Fibroblast of lung (primary cell): Measurements from ENCODE around the gene BMP8A. TPM values are rescaled to one million over a fixed set of nuclear protein-coding genes. Genes with fewer than 3 reads are reported as not detected.

Source experiments
- DNase-seq, 2 donors: peaks; one replicate each; pipeline versions ENCODE4 v3.0.0 to v3.0.0-alpha.2; 2010; ENCODE audit warnings: low read depth in 2 of 2
- H2AFZ ChIP-seq: 2 replicates; pipeline ENCODE4 v1.5.1; 2012; ENCODE audit warnings: low read length, control low read depth, inconsistent platforms
- H3K27ac ChIP-seq: 2 replicates; pipeline ENCODE4 v1.5.1; 2011; ENCODE audit warnings: low read length, control low read depth; ENCODE audit not compliant: insufficient read depth
- H3K27me3 ChIP-seq: 2 replicates; pipeline ENCODE4 v1.5.1; 2011; ENCODE audit warnings: mild to moderate bottlenecking, low read length; ENCODE audit not compliant: control insufficient read depth, insufficient read depth
- H3K36me3 ChIP-seq: 2 replicates; pipeline ENCODE4 v1.5.1; 2011; ENCODE audit warnings: low read length; ENCODE audit not compliant: control insufficient read depth, insufficient read depth
- H3K4me1 ChIP-seq: 2 replicates; pipeline ENCODE4 v1.5.1; 2011; ENCODE audit warnings: low read length; ENCODE audit not compliant: control insufficient read depth, insufficient read depth; ENCODE audit errors: extremely low read depth
- H3K4me2 ChIP-seq: 2 replicates; pipeline ENCODE4 v1.5.1; 2011; ENCODE audit warnings: low read length, control low read depth; ENCODE audit not compliant: insufficient read depth; ENCODE audit errors: extremely low read depth
- H3K4me3 ChIP-seq, 4 experiments: fragments of 200-600 bp in 1 of 4; sonication (generic) in 1 of 4; replicated peaks in 1 of 4; 2 replicates each; pipeline ENCODE4 v1.5.1; 2011 to 2016; ENCODE audit warnings: low read length in 4 of 4, low read depth in 3 of 4, mild to moderate bottlenecking in 3 of 4, control low read depth in 2 of 4, inconsistent platforms in 1 of 4, mixed read lengths in 1 of 4; ENCODE audit not compliant: insufficient read depth in 1 of 4; ENCODE audit errors: control extremely low read depth in 1 of 4
- H3K79me2 ChIP-seq: 2 replicates; pipeline ENCODE4 v1.5.1; 2012; ENCODE audit warnings: mild to moderate bottlenecking, low read length, inconsistent platforms; ENCODE audit not compliant: control insufficient read depth, insufficient read depth
- H3K9ac ChIP-seq: 2 replicates; pipeline ENCODE4 v1.5.1; 2011; ENCODE audit warnings: mild to moderate bottlenecking, low read length, control low read depth; ENCODE audit not compliant: insufficient read depth
- H3K9me3 ChIP-seq: 2 replicates; pipeline ENCODE4 v1.5.1; 2012; ENCODE audit warnings: low read depth, low read length; ENCODE audit not compliant: control insufficient read depth, insufficient read depth
- H4K20me1 ChIP-seq: 2 replicates; pipeline ENCODE4 v1.5.1; 2011; ENCODE audit warnings: low read length; ENCODE audit not compliant: control insufficient read depth, insufficient read depth; ENCODE audit errors: extremely low read depth
- EZH2 ChIP-seq: IDR thresholded peaks from 2 replicates; pipeline ENCODE4 v1.5.1; 2012; ENCODE audit warnings: low read length, control low read depth, mild to moderate bottlenecking; ENCODE audit errors: missing control alignments
- polyA plus RNA-seq, 2 donors: library from polyadenylated mRNA; depleted of rRNA in 1 of 2; stranded (reverse) in 1 of 2; unstranded in 1 of 2; fragments of >200 nt; gene quantifications; 2 replicates each; pipeline ENCODE4 v1.2.1, GENCODE V29; 2011 to 2012; ENCODE audit warnings: missing spikeins in 1 of 2
- total RNA-seq: library from RNA; depleted of rRNA; stranded (reverse); fragments of >200 nt; gene quantifications from 2 replicates; pipeline ENCODE4 v1.2.1, GENCODE V29; 2014
- TF ChIP-seq, protein P1 (sequence below), 2 donors: IDR thresholded peaks in 1 of 2; conservative IDR thresholded peaks in 1 of 2; 1 replicate in 1 of 2; 2 replicates in 1 of 2; pipeline ENCODE4 v1.5.1; 2011 to 2012; ENCODE audit warnings: low read length in 2 of 2, control low read depth in 1 of 2, inconsistent platforms in 1 of 2, low read depth in 1 of 2, mild to moderate bottlenecking in 1 of 2

Gene BMP8A
- total and polyA plus RNA-seq, 2 donors (not counting 1 experiment from before 2014, with no cell fraction given): 0.33 to 0.41 TPM

DNA sequence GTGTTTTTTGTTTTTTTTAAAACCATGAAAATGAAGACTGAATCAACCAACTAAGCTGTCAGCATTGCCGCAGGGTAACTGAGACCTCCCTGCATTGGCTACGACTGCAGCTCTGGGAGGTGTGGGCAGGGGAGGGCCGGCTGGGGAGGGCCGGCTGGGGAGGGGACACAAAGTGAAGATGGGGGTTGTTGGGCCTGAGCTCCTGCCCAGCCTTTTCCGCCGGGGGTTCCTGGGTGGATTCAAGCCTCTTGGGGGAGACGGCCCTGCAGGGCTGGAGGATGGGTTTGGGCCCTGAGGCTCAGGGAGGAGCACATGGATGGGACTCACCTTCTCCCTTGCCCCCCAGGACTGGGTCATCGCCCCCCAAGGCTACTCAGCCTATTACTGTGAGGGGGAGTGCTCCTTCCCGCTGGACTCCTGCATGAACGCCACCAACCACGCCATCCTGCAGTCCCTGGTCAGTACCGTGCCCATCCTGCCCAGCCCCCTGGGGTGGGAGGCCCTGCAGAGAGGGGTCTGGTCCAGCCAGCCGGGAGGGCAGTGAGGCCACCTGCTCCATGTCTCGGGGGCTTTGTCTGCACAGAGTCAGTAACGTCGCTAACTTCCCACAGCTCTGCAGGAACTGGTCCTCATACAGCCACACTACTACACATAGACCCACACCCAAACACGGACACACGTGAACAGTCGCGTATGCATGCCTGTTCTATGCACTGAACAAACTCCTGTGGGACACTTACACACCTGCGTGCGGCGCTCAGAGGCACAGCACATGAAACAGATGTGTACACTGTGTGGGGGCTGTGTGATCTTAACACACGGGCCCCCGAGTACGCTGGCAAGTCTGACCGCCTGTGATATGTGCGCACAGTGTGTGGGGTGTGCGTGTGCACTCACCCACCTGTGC lies 31.5 kb downstream of the BMP8A start:
- no peaks in the 10 kb centered on the region for H3K36me3 ChIP-seq
- H3K9ac ChIP-seq: no peak overlapping the region
- H4K20me1 ChIP-seq: no peaks in the 10 kb centered on the region
- H3K79me2 ChIP-seq: no peaks in the 10 kb centered on the region
- H3K27me3 ChIP-seq: no peaks in the 10 kb centered on the region
- no peaks in the 10 kb centered on the region for H3K9me3 ChIP-seq
- H3K4me1 ChIP-seq: no peaks in the 10 kb centered on the region
- H3K27ac ChIP-seq: no peak overlapping the region
- H3K4me2 ChIP-seq: no peak overlapping the region
- no peak for DNase-seq
- no peak overlapping the region for H3K4me3 ChIP-seq
- TF ChIP-seq EZH2: no peak
- TF ChIP-seq, protein P1, sequence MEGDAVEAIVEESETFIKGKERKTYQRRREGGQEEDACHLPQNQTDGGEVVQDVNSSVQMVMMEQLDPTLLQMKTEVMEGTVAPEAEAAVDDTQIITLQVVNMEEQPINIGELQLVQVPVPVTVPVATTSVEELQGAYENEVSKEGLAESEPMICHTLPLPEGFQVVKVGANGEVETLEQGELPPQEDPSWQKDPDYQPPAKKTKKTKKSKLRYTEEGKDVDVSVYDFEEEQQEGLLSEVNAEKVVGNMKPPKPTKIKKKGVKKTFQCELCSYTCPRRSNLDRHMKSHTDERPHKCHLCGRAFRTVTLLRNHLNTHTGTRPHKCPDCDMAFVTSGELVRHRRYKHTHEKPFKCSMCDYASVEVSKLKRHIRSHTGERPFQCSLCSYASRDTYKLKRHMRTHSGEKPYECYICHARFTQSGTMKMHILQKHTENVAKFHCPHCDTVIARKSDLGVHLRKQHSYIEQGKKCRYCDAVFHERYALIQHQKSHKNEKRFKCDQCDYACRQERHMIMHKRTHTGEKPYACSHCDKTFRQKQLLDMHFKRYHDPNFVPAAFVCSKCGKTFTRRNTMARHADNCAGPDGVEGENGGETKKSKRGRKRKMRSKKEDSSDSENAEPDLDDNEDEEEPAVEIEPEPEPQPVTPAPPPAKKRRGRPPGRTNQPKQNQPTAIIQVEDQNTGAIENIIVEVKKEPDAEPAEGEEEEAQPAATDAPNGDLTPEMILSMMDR (conservative IDR thresholded peaks at IDR 0.05 in 1 of 2, IDR thresholded peaks at IDR 0.05 in 1 of 2; ENCODE audit: low read depth in 1 of 2, low read length in 2 of 2): no peak
- no peak overlapping the region for H2AFZ ChIP-seq

DNA sequence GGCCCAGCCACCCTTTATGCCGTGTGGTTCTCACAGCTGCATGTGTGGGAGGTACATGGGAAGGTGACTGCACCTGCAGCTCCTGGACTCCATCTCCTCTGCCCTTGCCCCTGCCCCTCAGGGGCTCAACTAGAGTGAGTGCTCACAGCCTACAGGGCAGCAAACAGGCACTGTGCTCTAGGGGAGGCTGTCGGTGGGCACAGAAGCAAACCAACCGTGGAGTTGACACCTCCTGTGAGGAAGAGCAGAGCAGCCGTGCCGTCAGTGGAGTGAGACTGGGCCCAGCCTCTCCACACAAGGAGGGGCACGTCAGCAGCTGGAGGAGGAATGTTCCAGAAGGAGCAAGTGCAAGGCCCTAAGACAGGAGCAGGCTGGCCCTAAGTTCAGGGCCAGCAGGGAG lies 32.7 kb downstream of the BMP8A start:
- Histone ChIP-seq H4K20me1 (no peaks in the 10 kb centered on the region), H3K36me3 (no peaks in the 10 kb centered on the region), H3K27ac (no peak overlapping the region), H3K79me2 (no peaks in the 10 kb centered on the region), H3K4me2 (no peak overlapping the region), H2AFZ (no peak overlapping the region), H3K9ac (no peak overlapping the region), H3K4me3 (no peak overlapping the region), H3K9me3 (no peaks in the 10 kb centered on the region), H3K27me3 (no peaks in the 10 kb centered on the region), H3K4me1 (no peaks in the 10 kb centered on the region)
- DNase-seq: no peak
- TF ChIP-seq, protein P1 (conservative IDR thresholded peaks at IDR 0.05 in 1 of 2, IDR thresholded peaks at IDR 0.05 in 1 of 2; ENCODE audit: low read depth in 1 of 2, low read length in 2 of 2): no peak
- no peak for TF ChIP-seq EZH2

DNA sequence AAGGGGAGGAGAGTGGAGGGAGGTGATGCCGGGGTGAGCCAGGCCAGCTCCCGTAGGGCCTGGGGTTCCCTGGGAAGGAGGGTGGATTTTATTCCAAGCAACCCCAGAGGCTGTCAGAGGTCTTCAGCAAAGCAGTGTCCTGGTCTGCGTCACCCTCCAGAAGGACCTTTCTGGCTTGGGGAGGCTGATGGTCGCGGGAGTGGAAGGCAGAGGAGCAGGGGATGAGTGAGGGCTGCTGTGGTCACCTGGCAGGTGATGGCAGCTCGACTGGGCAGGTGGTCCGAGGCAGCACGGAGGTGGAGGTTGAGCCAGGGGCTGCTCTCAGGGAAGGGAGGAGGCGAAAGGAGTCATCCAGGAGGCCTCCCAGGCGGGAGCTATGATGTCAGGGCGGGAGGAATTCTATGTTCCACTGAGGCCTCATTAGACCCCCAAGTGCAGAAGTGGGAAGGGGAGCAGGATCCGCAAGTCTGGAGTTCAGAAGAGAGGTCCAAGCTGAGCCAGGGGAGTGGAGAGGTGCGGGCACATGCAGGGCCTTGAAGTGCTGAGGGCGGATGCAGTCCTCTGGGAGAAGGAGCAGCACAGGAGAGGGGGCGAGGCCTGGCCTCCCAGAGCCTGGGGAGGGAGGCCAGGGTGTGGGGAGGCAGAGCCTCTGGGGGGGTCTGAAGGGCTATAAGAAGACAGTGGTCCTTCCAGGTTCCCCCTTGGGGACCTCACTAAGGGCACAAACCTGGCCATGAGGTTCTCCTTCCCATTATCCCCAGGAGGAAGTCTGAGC lies 33.3 kb downstream of the BMP8A start:
- no peak overlapping the region for H3K9ac ChIP-seq
- no peak overlapping the region for H2AFZ ChIP-seq
- H3K4me3 ChIP-seq: no peak overlapping the region
- H3K9me3 ChIP-seq: no peaks in the 10 kb centered on the region
- no peak overlapping the region for H3K27ac ChIP-seq
- no peaks in the 10 kb centered on the region for H3K4me1 ChIP-seq
- TF ChIP-seq, protein P1 (conservative IDR thresholded peaks at IDR 0.05 in 1 of 2, IDR thresholded peaks at IDR 0.05 in 1 of 2; ENCODE audit: low read depth in 1 of 2, low read length in 2 of 2): no peak
- no peak for TF ChIP-seq EZH2
- DNase-seq: no peak
- H3K79me2 ChIP-seq: no peaks in the 10 kb centered on the region
- H4K20me1 ChIP-seq: no peaks in the 10 kb centered on the region
- no peaks in the 10 kb centered on the region for H3K36me3 ChIP-seq
- H3K4me2 ChIP-seq: no peak overlapping the region
- H3K27me3 ChIP-seq: no peaks in the 10 kb centered on the region
